Common myeloid progenitor, CD34-positive (primary cell): ENCODE measurements around the gene TADA2A.
"Not testable (repeated sequence)": the region's sequence is repeated elsewhere in the genome, so short reads cannot be mapped to it uniquely, and the experiment has no call there.

ENCODE experiments used
- CTCF ChIA-PET: fragments of 350-600 bp; sonication (Branson Sonifier 250); formaldehyde crosslinking; loops from one replicate; lab custom pipeline; 2021; ENCODE audit warnings: antibody characterized with exemption; lab: Charles Lee
- POLR2A ChIA-PET: fragments of 350-600 bp; sonication (Branson Sonifier 250); formaldehyde crosslinking; loops from one replicate; lab custom pipeline; 2021; ENCODE audit warnings: antibody characterized with exemption; lab: Charles Lee
- DNase-seq, 3 donors: peaks; one replicate each; pipeline versions ENCODE4 v3.0.0 to v3.0.0-alpha.2; 2013
- H3K27ac ChIP-seq, 2 experiments: 1 replicate in 1 of 2; 2 replicates in 1 of 2; pipeline ENCODE4 v1.7.0; 2013; ENCODE audit warnings: inconsistent platforms in 2 of 2, low read length in 2 of 2, mild to moderate bottlenecking in 2 of 2, low read depth in 1 of 2, moderate library complexity in 1 of 2; ENCODE audit not compliant: severe bottlenecking in 2 of 2, insufficient read depth in 1 of 2, poor library complexity in 1 of 2
- H3K27me3 ChIP-seq, 5 experiments: replicated peaks in 2 of 5; 1 replicate in 3 of 5; 2 replicates in 2 of 5; pipeline versions ENCODE4 v1.6.1 to v1.7.0; 2013; ENCODE audit warnings: low read length in 4 of 5, mild to moderate bottlenecking in 2 of 5, moderate library complexity in 2 of 5, inconsistent platforms in 1 of 5; ENCODE audit not compliant: insufficient read depth in 5 of 5, control insufficient read depth in 4 of 5
- H3K36me3 ChIP-seq, 4 experiments: 1 replicate in 2 of 4; 2 replicates in 2 of 4; pipeline versions ENCODE4 v1.6.1 to v1.7.0; 2013; ENCODE audit warnings: low read length in 3 of 4, control low read depth in 1 of 4, mild to moderate bottlenecking in 1 of 4; ENCODE audit not compliant: control insufficient read depth in 4 of 4, insufficient read depth in 4 of 4
- H3K4me1 ChIP-seq, 4 experiments: 1 replicate in 3 of 4; 2 replicates in 1 of 4; pipeline versions ENCODE4 v1.6.1 to v1.7.1; 2013; ENCODE audit warnings: low read length in 3 of 4, mild to moderate bottlenecking in 3 of 4, control low read depth in 1 of 4, inconsistent platforms in 1 of 4, moderate library complexity in 1 of 4; ENCODE audit not compliant: control insufficient read depth in 4 of 4, insufficient read depth in 4 of 4; ENCODE audit errors: control extremely low read depth in 1 of 4
- H3K4me3 ChIP-seq, 7 experiments: 1 replicate in 4 of 7; 2 replicates in 3 of 7; pipeline versions ENCODE4 v1.5.1 to v1.7.0; 2013; ENCODE audit warnings: mild to moderate bottlenecking in 7 of 7, low read length in 6 of 7, moderate library complexity in 6 of 7, inconsistent platforms in 2 of 7, low read depth in 2 of 7, control low read depth in 1 of 7; ENCODE audit not compliant: insufficient read depth in 4 of 7, control insufficient read depth in 1 of 7; ENCODE audit errors: extremely low read depth in 1 of 7
- H3K9me3 ChIP-seq, 5 experiments: 1 replicate in 4 of 5; 2 replicates in 1 of 5; pipeline versions ENCODE4 v1.6.1 to v1.7.1; 2013; ENCODE audit warnings: low read length in 4 of 5, mild to moderate bottlenecking in 2 of 5, inconsistent platforms in 1 of 5, low read depth in 1 of 5, moderate library complexity in 1 of 5; ENCODE audit not compliant: control insufficient read depth in 4 of 5, insufficient read depth in 2 of 5; ENCODE audit errors: control extremely low read depth in 1 of 5
- WGBS: methylation state at CpG from one replicate; pipeline ENCODE4 v1.1.5; 2013; ENCODE audit not compliant: insufficient coverage; 5-methylcytosine and 5-hydroxymethylcytosine counted together

Gene TADA2A

DNA sequence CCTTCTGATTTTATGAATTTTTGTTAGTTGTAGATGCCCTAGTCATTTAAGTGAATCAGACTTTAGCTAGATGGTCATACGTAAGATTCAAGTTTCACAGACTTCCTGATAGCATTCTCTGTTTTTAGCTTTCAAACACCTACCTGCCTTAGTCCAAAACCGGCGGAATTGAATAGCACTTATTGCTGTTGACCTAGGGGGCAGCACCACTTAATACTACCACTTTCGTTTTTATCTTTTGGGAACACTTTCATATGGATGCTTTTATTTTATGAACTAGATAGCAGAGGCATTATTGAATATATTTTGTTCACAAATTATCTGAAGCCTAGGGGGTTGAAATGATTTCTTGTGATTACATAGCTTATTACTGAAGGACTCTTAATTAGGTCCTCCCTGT is 31.5 kb downstream of the TADA2A start:
- Histone ChIP-seq H3K27me3 (no peaks in the 10 kb centered on the region), H3K27ac (no peak overlapping the region), H3K36me3 (peaks cover 17 to 52% (median 39%) of the 10 kb centered on the region in 4 experiments), H3K4me3 (no peak overlapping the region), H3K9me3 (no peaks in the 10 kb centered on the region), H3K4me1 (no peaks in the 10 kb centered on the region)
- CTCF ChIA-PET: interaction anchor here (0.9 to 2.9 kb wide), 9 partner anchors 8 to 45 kb away, joined by 3 to 10 read pairs (median 5); no protein-coding TSS in a partner anchor
- peak; percentile 22 to 36 (median 34) for DNase-seq
- WGBS: 80% methylated on average over 1 of the region's 4 CpGs
- POLR2A ChIA-PET: no interaction called here

DNA sequence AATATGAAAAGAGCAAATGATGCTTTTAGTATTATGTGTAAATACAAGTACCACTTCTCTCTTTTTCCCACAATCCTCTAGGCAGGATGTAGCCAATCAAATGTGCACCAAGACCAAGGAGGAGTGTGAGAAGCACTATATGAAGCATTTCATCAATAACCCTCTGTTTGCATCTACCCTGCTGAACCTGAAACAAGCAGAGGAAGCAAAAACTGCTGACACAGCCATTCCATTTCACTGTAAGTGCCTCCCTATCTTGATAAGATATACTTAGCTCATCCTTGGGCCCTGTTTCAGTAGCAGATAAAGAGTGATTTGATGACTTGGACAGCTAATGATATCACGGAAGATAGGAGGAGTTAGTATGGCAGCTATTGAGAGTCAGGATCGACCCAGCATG is 33.7 kb downstream of the TADA2A start:
- CTCF ChIA-PET: interaction anchor here (2.9 kb wide), 1 partner anchor 9 kb away, joined by 10 read pairs; no protein-coding TSS in a partner anchor
- no peak overlapping the region for H3K27ac ChIP-seq
- 100% methylated on average over 2 of the region's 2 CpGs for WGBS

DNA sequence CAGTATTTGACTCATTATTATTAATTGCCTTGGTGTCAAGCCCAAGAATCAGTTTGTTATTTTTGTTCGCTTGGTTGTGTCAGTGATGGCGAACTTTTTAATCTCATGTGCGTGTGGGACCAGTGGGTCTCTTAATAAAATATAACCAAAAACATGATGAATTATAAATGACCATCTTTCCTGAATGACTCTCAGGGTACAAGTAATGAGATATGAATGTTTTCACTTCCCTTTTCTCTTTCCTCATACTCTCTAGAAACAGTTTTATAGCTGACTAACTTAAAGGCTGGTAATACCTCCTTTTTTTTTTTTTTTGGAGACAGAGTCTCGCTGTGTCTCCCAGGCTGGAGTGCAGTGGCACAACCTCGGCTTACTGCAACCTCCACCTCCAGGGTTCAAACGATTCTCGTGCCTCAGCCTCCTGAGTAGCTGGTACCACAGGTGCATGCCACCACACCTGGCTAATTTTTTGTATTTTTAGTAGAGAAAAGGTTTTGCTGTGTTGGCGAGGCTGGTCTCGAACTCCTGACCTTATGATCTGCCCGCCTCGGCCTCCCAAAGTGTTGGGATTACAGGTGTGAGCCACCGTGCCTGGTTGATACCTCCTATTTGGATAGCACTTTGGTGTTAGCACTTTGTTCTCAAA is 34.8 kb downstream of the TADA2A start:
- H3K9me3 ChIP-seq, H3K4me1 ChIP-seq, H3K27me3 ChIP-seq, H3K4me3 ChIP-seq, H3K27ac ChIP-seq, DNase-seq, POLR2A ChIA-PET: not testable (repeated sequence)
- WGBS: 100% methylated on average over 1 of the region's 12 CpGs
- CTCF ChIA-PET: interaction anchor here (2.9 kb wide), 1 partner anchor 8 kb away, joined by 10 read pairs; no protein-coding TSS in a partner anchor
- peaks cover 19 to 67% (median 45%) of the 10 kb centered on the region in 4 experiments for H3K36me3 ChIP-seq

More for the DNA sequence above, 33.7 kb downstream of the TADA2A start:
- Histone ChIP-seq H3K4me1 (no peaks in the 10 kb centered on the region), H3K27me3 (no peaks in the 10 kb centered on the region), H3K4me3 (no peak overlapping the region), H3K9me3 (no peaks in the 10 kb centered on the region), H3K36me3 (peaks cover 17 to 65% (median 43%) of the 10 kb centered on the region in 4 experiments)
- no peak for DNase-seq
- POLR2A ChIA-PET: no interaction called here

DNA sequence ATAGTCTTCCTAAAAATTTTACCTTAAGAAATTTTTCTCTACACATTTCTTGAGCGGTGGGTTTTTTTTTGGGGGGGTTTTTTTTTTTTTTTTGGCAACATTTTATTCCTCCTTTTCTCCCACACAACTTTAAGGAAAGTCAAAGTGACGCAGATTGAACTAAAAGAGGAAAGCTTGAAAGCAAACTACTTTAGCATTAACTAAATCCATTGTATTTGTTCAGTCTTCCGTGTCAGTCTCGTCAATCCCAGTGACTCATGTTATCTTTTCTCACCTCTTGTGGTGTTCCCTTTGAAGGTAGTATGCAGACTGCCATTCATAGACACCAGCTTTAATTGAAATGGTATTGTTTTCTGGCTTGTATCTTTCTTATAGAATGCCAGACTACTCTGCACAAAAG is 39.3 kb downstream of the TADA2A start:
- peaks cover 14 to 62% (median 48%) of the 10 kb centered on the region in 4 experiments for H3K36me3 ChIP-seq
- no peak overlapping the region for H3K27ac ChIP-seq
- no CpG with 5 or more reads among the region's 4 CpGs for WGBS
- no peaks in the 10 kb centered on the region for H3K4me1 ChIP-seq
- no peak for DNase-seq
- H3K9me3 ChIP-seq: no peaks in the 10 kb centered on the region
- H3K4me3 ChIP-seq: no peak overlapping the region
- POLR2A ChIA-PET: no interaction called here
- H3K27me3 ChIP-seq: no peaks in the 10 kb centered on the region
- CTCF ChIA-PET: interaction anchor here (2.5 kb wide), 1 partner anchor 9 kb away, joined by 10 read pairs; no protein-coding TSS in a partner anchor

DNA sequence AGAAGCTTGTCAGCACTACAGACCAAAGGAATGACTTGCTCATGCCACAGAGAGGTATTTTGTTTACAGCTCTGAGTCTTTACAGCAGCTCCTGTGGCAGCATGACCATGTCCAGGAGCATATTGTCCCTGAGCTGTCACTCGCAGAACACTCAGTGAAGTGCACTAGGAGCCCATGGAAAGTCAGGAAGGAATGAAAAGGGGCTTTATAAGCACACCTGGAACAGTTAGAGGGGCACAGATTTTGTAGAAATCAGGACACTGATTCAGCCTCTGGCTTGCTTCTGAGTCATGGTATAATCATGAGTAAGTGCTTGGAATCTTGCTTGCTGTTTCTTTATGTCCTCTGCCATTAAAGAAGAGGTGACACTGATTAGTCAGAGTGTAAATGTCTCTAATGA is 41.0 kb downstream of the TADA2A start:
- Histone ChIP-seq H3K4me1 (no peaks in the 10 kb centered on the region), H3K36me3 (peaks cover 9 to 52% (median 38%) of the 10 kb centered on the region in 4 experiments), H3K27me3 (no peaks in the 10 kb centered on the region), H3K27ac (no peak overlapping the region), H3K9me3 (no peaks in the 10 kb centered on the region), H3K4me3 (no peak overlapping the region)
- no peak for DNase-seq
- 100% methylated on average over 1 of the region's 1 CpG for WGBS
- ChIA-PET CTCF (interaction anchor here (2.5 kb wide), 1 partner anchor 10 kb away, joined by 10 read pairs; no protein-coding TSS in a partner anchor), POLR2A (no interaction called here)

DNA sequence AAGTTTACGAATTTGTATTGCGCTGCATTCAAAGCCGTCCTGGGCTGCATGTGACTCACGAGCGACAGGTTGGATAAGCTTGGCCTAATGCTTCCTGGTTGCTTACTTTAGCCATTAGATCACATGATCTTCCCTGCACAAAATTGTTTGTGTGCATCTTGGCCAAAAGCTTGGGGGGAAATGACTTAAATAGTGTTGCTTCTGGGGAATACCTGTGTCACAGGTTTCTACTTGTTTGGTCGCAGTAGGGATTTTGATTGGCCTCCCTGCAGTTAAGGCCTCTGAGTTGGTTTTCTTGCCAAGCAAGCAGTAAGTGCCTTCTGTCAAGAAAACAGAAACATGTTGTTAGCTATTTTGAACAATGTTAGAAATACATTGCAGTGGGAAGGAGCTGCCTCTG is 43.4 kb downstream of the TADA2A start:
- no peak overlapping the region for H3K4me3 ChIP-seq
- no peak overlapping the region for H3K27ac ChIP-seq
- H3K9me3 ChIP-seq: no peaks in the 10 kb centered on the region
- CTCF ChIA-PET: interaction anchor here (0.8 to 2.4 kb wide), 5 partner anchors 8 to 27 kb away, joined by 3 to 10 read pairs (median 4); no protein-coding TSS in a partner anchor
- H3K36me3 ChIP-seq: peaks cover 9 to 51% (median 30%) of the 10 kb centered on the region in 4 experiments
- no peak for DNase-seq
- POLR2A ChIA-PET: no interaction called here
- 100% methylated on average over 4 of the region's 6 CpGs for WGBS
- H3K4me1 ChIP-seq: no peaks in the 10 kb centered on the region
- no peaks in the 10 kb centered on the region for H3K27me3 ChIP-seq

DNA sequence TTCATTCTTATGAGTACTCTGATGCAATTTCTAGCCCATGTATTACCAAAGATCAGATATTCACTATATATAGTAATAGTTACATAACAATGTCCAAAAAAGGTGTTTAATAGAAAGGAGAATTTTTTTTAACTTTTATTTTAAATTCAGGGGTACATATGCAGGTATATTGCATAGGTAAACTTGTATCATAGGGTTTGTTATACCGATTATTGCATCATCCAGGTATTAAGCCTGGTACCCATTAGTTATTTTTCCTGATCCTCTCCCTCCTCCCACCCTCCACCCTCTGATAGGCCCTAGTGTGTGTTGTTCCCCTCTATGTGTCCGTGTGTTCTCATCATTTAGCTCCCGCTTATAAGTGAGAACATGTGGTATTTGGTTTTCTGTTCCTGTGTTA is 51.1 kb downstream of the TADA2A start:
- H3K27ac ChIP-seq, H3K4me1 ChIP-seq, H3K4me3 ChIP-seq, H3K9me3 ChIP-seq, DNase-seq, POLR2A ChIA-PET, H3K27me3 ChIP-seq: not testable (repeated sequence)
- CTCF ChIA-PET: interaction anchor here (1.4 kb wide), 1 partner anchor 8 kb away, joined by 3 read pairs; no protein-coding TSS in a partner anchor
- WGBS: no CpG with 5 or more reads among the region's 3 CpGs
- H3K36me3 ChIP-seq: peaks cover 10 to 30% (median 21%) of the 10 kb centered on the region in 4 experiments
